ENCODE results near the gene CTLA4.

The CTLA4 gene

GRCh38 chr2:203867561-203868200, at the start of gene CTLA4:
Gene CTLA4 (plus strand): TSS chr2:203867771. CDS start chr2:203867943, 172 bp downstream.
- FAIRE-seq (no peak), DNase-seq (ENCODE audit: insufficient read length, low spot score) (no peak)

GRCh38 chr2:203818656-203819055, 48.9 kb upstream of the CTLA4 start:
- DNase-seq (ENCODE audit: insufficient read length, low spot score) = no peak
- FAIRE-seq = no peak

GRCh38 chr2:203819434-203820133, 48.0 kb upstream of the CTLA4 start:
- DNase-seq (ENCODE audit: insufficient read length, low spot score) = no peak
- FAIRE-seq = no peak

- FAIRE-seq (no peak), DNase-seq (ENCODE audit: insufficient read length, low spot score) (no peak)
Measured at GRCh38 chr2:203820969-203821368, 46.6 kb upstream of the CTLA4 start.

GRCh38 chr2:203822240-203822639, 45.3 kb upstream of the CTLA4 start:
- DNase-seq (ENCODE audit: insufficient read length, low spot score) = no peak
- FAIRE-seq = no peak

GRCh38 chr2:203823173-203823572, 44.4 kb upstream of the CTLA4 start:
- FAIRE-seq = no peak
- DNase-seq (ENCODE audit: insufficient read length, low spot score) = no peak

- no peak for DNase-seq (ENCODE audit: insufficient read length, low spot score)
Measured at GRCh38 chr2:203824057-203824456, 43.5 kb upstream of the CTLA4 start.

GRCh38 chr2:203824603-203825002, 43.0 kb upstream of the CTLA4 start:
- FAIRE-seq (no peak), DNase-seq (ENCODE audit: insufficient read length, low spot score) (no peak)

More at GRCh38 chr2:203824057-203824456, 43.5 kb upstream of the CTLA4 start:
- no peak for FAIRE-seq

- FAIRE-seq (no peak), DNase-seq (ENCODE audit: insufficient read length, low spot score) (no peak)
Measured at GRCh38 chr2:203826704-203827103, 40.9 kb upstream of the CTLA4 start.

- no peak for FAIRE-seq
- DNase-seq (ENCODE audit: insufficient read length, low spot score) = no peak
Measured at GRCh38 chr2:203830304-203831055, 37.1 kb upstream of the CTLA4 start.

- DNase-seq (ENCODE audit: insufficient read length, low spot score) (no peak), FAIRE-seq (no peak)
Measured at GRCh38 chr2:203835420-203835819, 32.2 kb upstream of the CTLA4 start.

GRCh38 chr2:203835892-203836800, 31.4 kb upstream of the CTLA4 start:
- no peak for FAIRE-seq
- DNase-seq (ENCODE audit: insufficient read length, low spot score) = no peak

- no peak for FAIRE-seq
- DNase-seq (ENCODE audit: insufficient read length, low spot score) = no peak
Measured at GRCh38 chr2:203840655-203841205, 26.8 kb upstream of the CTLA4 start.

- no peak for FAIRE-seq
- no peak for DNase-seq (ENCODE audit: insufficient read length, low spot score)
Measured at GRCh38 chr2:203841654-203842053, 25.9 kb upstream of the CTLA4 start.

GRCh38 chr2:203842373-203842772, 25.2 kb upstream of the CTLA4 start:
- no peak for DNase-seq (ENCODE audit: insufficient read length, low spot score)
- no peak for FAIRE-seq

- DNase-seq (ENCODE audit: insufficient read length, low spot score) (no peak), FAIRE-seq (no peak)
Measured at GRCh38 chr2:203846490-203847105, 21.0 kb upstream of the CTLA4 start.

GRCh38 chr2:203849010-203849409, 18.6 kb upstream of the CTLA4 start:
- DNase-seq (ENCODE audit: insufficient read length, low spot score) (no peak), FAIRE-seq (no peak)

- DNase-seq (ENCODE audit: insufficient read length, low spot score) = no peak
- no peak for FAIRE-seq
Measured at GRCh38 chr2:203852760-203853159, 14.8 kb upstream of the CTLA4 start.

- DNase-seq (ENCODE audit: insufficient read length, low spot score) (no peak), FAIRE-seq (no peak)
Measured at GRCh38 chr2:203853271-203853670, 14.3 kb upstream of the CTLA4 start.

- FAIRE-seq (no peak), DNase-seq (ENCODE audit: insufficient read length, low spot score) (no peak)
Measured at GRCh38 chr2:203853722-203854121, 13.8 kb upstream of the CTLA4 start.
